Stimulated activated CD8-positive, alpha-beta memory T cell treated with anti-CD3 and anti-CD28 coated beads, Interleukin-7, amount 100 ng/mL, for 1 hour (primary cell): ENCODE data around the gene IL18BP.

Experiments used
- DNase-seq, 2 donors: peaks; one replicate each; pipeline ENCODE4 v3.0.0-alpha.2; 2020; ENCODE audit warnings: low read depth in 2 of 2

The IL18BP gene

GRCh38 chr11:72012897-72013721 lies 14.4 kb downstream of the IL18BP start:
- DNase-seq: no peak

DNA sequence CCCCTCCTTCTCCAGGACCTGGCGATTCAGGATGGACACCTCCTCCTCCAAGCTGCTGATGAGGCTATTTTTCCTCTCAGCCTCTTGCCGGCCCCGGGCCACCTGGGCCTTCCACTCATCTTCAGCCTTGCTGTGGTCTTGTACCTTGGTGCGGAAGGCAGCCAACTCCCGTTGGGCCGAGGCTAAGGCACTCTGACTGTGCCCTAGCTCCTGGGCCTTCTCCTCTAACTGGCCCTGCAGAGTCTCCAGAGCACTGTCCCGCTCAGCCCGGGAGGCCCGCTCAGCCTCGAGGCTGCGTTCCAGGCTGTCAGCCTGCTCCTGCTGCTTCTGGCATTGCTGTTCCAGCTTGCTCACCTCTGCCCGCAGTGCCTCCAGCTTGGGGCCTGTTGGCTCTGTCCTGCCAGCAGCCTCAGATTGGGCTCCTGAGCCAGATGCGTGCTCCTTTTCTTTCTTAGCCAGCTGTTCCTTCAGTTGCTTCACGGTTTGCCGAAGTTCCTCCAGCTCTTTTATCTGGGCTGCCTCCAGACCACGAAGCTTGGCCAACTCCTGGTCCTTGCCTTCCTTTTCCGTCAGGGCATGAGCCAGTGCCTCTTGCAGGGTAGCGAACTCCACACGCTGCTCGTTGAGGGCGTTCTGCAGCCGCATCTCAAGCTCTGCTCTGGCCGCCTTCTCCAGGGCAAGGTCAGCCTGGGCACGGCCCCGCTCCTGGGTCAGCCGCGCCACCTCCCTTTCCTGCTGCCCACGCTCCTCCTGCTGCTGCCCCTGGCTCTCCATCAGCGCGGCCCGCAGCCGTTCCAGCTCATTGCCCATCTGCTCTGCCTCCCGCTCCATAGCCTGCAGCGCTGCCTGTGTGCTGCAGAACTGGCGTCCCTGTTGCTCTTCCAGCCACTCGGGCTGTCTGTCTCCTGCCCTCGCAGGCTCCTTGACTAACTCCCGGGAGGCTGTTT lies 15.3 kb downstream of the IL18BP start:
- no peak for DNase-seq

DNA sequence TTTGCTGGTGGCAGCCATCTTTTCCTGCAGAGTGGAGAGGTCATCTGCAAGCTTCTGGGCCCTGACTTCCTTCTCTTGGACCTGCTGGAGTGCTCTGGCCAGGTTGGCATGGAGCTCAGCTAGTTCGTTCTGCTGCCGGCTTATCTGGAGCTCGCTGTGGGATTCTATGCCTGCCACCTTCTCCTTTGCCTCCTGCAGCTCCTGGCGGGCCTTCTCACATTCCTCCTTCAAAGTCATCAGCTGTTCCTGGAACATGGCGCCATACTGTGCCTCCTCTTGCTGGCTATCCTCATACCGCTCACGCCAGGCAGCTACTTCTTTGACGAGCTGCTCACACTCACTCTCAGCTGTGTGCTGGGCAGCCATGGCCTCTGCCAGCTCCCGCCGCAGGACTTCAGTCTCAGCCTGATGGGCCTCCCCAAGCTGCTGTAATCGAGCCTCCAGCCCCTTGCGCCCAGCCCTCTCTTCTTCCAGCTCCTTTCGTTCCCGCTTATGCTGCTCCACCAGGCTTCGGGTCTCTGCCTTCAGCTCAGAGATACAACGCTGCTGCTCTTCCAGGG lies 16.1 kb downstream of the IL18BP start:
- no peak for DNase-seq

DNA sequence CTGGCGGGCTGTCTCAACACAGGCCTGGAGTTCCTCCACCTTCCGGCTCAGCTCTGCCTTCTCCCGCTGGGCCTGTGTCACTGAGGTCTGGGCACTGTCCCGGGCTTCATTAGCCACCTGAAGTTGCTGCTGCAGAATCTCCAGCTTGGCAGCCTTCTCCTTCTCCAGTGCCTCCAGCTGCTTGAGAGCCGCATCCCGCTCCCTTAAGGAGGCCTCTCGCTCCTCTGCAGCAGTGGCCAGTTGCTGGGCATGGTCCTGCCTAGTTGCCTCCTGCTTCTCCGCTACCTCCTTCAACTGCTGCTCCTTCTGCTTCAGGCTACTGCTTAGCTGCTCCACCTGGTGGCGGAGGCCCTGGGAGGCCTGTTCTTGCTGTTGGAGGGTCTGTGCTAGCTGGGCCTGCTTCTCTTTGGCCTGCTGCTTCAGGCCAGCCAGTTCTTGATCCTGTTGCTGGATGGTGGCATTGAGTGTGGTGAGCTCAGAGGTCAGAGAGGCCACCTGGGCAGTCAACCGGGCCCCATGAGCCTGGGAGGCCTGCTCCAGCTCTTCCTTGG lies 16.9 kb downstream of the IL18BP start:
- DNase-seq: no peak

DNA sequence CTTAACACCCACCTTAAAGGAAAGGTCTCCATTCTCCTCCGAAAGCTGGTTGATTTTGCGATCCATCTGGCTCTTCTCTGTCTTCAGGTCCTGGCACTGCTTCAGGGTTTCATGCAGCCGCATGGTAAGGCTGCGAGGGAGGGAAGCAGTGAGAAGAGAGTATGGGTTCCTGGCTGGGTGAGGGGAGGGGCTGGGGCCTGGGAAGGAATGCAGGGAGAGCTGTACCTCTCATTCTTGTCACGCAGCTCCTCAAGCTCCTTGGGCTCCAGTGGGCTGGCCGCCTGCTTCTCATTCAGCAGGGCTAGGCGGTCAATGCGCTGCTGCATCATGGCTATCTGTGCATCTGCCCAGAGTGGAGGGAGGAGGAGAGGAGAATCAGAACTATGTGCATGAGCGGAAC lies 19.5 kb downstream of the IL18BP start:
- DNase-seq: no peak

DNA sequence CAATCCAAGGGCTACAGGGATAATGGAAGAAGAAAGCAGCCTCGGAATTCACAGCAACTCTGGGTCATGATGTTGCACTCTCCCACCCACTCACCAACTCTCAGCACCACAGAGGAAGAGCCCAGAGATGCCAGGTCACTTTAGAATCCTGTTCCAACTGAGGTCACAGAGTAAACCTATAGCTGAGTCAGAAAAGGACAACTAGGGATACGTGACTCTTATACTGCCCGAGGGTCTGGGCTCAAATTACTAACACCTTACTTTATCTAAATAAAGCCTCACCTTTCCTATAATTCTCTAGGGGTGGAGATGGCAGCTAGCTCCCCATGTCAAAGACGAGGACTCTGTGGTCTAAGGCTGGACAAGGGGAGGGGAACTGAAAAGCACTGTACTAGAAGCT lies 24.6 kb downstream of the IL18BP start:
- DNase-seq: no peak

DNA sequence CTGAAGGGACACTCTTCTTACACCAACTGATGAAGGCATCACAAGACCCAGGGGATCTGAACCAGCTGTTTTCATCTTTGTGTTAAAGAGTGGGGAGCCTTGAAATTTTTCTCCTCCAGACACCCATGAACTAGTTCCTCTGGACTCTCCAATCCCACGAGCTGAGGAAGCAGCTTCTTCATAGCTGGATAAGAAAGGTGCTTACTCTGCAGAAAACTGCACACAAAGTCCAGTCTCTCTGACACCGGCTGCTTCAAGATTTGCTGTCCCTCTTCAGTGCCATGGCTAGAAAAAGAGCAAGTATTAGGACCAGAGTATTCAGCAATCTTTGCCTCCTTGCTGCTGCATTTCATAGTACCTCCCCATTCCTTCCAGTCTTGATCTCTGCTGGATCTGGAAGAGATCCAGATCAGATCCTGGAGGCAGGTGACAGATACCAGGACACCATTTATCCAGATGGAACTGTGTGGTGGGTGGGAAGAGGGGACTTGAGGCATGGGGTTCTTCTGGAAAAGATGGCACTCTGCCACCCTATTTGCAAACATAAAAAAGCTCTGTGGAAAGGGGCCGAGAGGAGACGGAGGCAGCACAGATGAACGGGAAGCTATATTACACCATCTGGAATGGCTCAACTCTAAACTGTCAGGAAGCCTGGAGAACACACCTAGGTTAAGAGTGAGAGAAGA lies 25.5 kb downstream of the IL18BP start:
- no peak for DNase-seq

GRCh38 chr11:72026090-72026489 lies 27.4 kb downstream of the IL18BP start:
- DNase-seq: no peak

GRCh38 chr11:72030472-72031045 lies 31.9 kb downstream of the IL18BP start:
- no peak for DNase-seq

DNA sequence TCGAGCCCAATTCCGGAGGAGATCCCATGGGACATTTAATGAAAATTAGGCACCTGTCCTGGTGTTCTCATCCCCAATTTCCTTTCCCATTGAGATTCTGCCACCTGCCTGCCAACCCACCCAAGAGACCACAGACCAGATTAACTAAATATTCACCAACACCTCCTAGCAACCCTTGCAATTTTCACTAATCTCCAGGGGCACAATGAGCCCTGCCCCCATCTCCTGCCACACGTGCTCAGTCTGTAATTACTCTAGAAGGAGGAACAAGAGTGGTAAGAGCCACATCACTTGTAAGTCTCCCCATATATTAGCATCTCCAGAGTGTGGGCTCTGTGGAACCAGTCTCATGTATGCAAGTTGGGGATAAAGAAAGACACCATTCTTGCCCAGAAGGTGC lies 38.0 kb downstream of the IL18BP start:
- no peak for DNase-seq

GRCh38 chr11:72037554-72038311 lies 39.0 kb downstream of the IL18BP start:
- no peak for DNase-seq

DNA sequence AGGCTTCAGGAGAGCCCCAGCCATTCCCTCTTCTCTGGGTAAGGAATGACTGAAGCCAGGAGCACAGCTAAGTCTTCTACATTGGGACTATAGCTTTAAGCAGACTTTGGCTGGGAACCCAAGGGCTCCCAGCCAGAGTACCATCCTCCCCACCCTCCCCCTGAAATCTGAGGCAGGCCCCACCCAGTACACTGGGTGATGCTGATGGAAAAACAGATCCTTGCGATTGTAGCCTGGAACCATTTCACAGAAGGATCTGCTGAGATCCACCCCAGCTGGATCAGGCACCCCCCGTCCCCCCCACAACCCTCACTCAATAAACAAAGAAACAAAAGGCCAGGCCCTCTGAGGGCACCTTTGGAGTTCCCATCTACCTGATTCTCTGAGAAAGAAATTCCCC lies 39.8 kb downstream of the IL18BP start:
- DNase-seq: no peak

DNA sequence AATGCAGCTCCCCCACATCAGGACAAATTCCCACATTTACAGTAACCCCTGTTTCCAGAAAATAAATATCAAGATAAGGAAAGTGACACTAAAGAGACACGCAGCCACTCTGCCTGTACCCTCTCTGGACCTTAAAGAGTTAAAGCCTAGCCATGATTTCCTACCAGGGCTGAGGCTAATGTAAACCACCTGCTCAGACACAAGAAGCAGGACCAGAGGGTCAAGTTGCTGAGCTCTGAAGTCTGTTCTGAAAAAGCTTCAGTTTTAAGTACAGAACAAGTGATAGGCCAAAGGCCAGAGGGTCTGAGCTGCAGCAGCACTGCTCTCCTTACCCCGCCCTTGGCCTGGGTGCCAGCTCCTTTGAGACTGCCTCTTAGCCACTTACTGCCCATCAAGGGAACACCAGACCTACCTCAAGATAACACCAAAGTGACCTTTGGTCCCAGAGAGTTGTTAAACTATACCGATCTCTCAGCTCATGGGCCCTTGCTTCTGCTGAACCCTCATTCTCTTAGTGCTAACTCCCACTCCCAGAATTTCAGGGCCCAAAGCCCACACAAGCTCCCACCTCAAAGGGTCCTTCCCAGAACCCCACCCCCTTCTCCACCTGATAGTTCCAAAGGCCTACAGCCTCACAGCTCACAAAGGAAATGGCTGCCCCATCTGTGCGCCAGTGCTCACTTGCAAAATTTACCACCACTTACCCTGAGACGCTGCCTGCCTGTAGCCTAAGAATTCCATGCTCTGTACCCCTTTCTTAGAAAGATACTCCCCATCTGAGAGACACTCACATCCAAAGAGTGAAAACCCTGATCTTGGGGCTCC lies 40.5 kb downstream of the IL18BP start:
- no peak for DNase-seq

- DNase-seq: no peak
Measured at GRCh38 chr11:72039856-72040401, 41.2 kb downstream of the IL18BP start.

- peak; percentile 46 to 53 for DNase-seq
Measured at GRCh38 chr11:72040491-72041363, 42.0 kb downstream of the IL18BP start.

DNA sequence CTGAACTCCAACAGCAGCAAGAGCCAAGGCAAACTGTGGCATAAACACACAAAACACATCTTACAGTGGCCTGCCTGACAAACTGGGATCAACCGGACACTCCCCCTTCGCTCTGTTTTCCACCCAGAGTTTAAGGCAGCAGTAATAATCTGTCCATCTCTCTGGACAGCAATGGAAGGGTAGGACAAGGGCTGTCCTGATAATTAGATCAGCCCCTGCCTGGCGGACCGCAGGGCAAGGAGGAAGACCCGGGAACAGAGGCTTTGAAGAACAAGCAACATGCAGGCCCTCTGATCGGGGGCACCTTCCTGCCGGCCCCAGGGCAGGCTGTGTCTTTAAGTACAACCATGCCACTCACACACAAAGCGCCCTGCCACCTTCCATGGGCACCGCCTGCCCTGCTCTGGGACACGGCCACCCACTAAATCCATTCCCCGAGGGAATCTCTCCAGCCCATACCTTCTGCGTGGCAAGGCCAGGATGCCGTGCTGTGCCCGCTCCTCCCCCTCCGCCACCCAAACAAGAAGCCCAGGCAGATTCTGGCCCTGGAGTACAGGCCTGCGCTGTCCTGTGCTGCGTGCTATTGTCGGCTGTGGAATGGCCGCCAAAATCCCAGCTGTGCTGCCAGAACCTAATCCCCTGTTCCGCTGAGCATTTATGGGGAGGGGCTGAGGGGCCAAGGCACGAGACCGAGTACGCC lies 42.8 kb downstream of the IL18BP start:
- no peak for DNase-seq

- no peak for DNase-seq
Measured at GRCh38 chr11:72042064-72042745, 43.5 kb downstream of the IL18BP start.
